ENCODE measurements around the gene DPYSL5.
"Not testable (repeated sequence)": the region's sequence is repeated elsewhere in the genome, so short reads cannot be mapped to it uniquely, and the experiment has no call there.

Gene DPYSL5

GRCh38 chr2:26904839-26905238 is 56.9 kb downstream of the DPYSL5 start:
- DNase-seq = no peak

- DNase-seq = no peak
Measured at GRCh38 chr2:26905341-26906198, 57.6 kb downstream of the DPYSL5 start.

- DNase-seq = no peak
Measured at GRCh38 chr2:26907416-26907815, 59.5 kb downstream of the DPYSL5 start.

- DNase-seq = no peak
Measured at GRCh38 chr2:26910176-26910575, 62.2 kb downstream of the DPYSL5 start.

- peak; percentile 74 for DNase-seq
Measured at GRCh38 chr2:26911911-26912861, 64.3 kb downstream of the DPYSL5 start.

- no peak for DNase-seq
Measured at GRCh38 chr2:26913606-26913998, 65.7 kb downstream of the DPYSL5 start.

GRCh38 chr2:26913999-26914658 is 66.2 kb downstream of the DPYSL5 start:
- DNase-seq = no peak

GRCh38 chr2:26914659-26915310 is 66.9 kb downstream of the DPYSL5 start:
- DNase-seq = no peak

- no peak for DNase-seq
Measured at GRCh38 chr2:26915316-26915715, 67.4 kb downstream of the DPYSL5 start.

- no peak for DNase-seq
Measured at GRCh38 chr2:26916128-26916692, 68.3 kb downstream of the DPYSL5 start.

GRCh38 chr2:26917135-26917836 is 69.4 kb downstream of the DPYSL5 start:
- DNase-seq = no peak

- DNase-seq = no peak
Measured at GRCh38 chr2:26921323-26921722, 73.4 kb downstream of the DPYSL5 start.

GRCh38 chr2:26922405-26923188 is 74.7 kb downstream of the DPYSL5 start:
- peak; percentile 55 for DNase-seq

GRCh38 chr2:26923189-26923466 is 75.2 kb downstream of the DPYSL5 start:
- DNase-seq = not testable (repeated sequence)

GRCh38 chr2:26924731-26925099 is 76.8 kb downstream of the DPYSL5 start:
- DNase-seq = no peak

- no peak for DNase-seq
Measured at GRCh38 chr2:26925100-26925791, 77.3 kb downstream of the DPYSL5 start.

GRCh38 chr2:26927221-26927620 is 79.3 kb downstream of the DPYSL5 start:
- DNase-seq = no peak

GRCh38 chr2:26932974-26933373 is 85.0 kb downstream of the DPYSL5 start:
- DNase-seq = no peak

GRCh38 chr2:26933431-26934334 is 85.8 kb downstream of the DPYSL5 start:
- no peak for DNase-seq
